ENCODE results near the gene CCDC70.
"Not testable (repeated sequence)": the region's sequence is repeated elsewhere in the genome, so short reads cannot be mapped to it uniquely, and the experiment has no call there.

Gene CCDC70

DNA sequence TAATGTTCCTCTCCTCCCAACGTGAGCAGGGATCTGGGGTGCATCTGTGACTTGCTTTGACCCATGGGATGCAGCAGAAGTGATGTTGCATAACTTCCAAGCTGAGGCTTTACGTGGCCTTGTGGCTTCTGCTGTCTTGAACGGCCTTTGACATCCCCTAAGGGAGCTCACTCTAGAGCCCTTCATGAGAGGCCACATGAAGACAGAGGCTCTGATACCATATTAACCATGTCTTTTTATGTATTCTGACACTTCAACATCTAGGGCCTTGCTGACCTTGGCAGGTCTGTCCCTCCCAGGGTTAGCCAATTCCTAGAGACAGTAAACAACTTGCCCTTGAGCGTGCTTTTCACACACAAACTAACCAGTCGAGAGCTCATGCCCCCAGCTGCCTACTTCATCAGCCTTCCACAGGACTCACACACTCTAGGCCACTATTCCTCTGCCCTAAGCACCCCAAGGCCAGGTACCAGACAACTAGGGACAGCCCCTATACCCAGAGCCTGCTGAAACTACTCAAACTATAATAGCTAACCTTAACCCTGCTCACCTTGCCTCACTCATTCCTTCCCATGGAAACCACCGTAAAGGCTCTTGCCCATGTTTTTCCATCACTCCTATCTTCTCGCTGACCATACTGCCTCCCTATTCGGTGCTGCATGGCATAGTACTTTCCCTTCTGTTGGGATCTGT, 45.4 kb downstream of the CCDC70 start:
- no peak for DNase-seq (ENCODE audit: low read depth in 2 of 2)

DNA sequence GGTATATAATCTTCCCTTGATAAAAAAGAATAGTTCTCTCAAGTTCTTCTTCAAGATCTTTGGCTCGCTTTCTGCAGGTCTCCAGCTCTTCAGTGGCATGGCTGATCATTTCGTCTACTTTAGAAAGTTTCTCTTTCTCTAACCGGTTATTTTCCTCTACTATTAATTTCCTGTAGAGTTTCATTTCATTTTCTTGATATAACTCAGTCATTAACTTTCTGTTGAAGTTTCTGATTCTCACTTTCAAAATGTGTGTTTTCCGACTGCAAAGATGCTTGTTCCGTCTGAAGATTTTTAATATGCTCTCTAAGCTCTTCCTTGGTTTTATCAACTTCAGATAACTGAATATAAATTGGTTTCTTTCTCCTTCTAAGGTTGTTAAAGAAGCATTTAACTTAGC, 47.5 kb downstream of the CCDC70 start:
- DNase-seq (ENCODE audit: low read depth in 2 of 2) = not testable (repeated sequence)

DNA sequence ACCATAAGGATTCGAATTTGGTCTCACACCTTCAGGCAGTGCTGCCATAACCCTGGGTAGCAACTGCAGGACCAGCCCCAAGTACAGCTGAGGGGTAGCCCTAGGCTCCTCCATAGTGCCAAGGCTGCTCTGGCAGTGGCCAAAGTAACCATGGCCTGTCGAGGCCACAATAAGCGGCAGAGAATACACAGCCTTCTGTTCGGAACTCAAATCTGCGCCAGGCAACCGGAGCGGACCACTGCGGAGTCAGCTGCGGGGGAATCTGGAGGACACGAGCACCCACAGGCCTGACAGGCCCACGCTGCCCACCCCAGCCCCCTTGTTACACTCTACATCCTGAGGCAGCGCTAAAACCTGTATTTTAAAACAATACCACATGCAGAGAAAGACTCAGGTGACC, 48.7 kb downstream of the CCDC70 start:
- no peak for DNase-seq (ENCODE audit: low read depth in 2 of 2)

DNA sequence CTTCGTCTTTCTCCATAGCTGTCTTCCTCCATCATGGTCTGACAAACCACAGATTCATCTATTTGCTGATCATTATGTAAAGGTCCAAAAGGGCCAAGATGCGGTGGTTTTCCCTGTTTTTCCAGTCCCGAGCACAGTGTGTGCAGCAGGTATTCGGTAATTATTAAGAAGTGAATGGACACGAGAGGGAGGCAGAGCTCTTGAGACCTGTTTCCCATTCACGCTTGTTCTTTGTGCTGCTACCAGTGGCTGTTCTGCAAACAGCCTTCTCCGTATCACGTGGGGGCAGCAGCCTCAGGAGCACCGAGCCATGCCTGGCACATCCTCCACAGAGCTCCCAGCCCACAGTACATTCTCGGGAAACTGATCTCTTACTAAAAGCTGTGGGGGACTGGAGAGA, 50.3 kb downstream of the CCDC70 start:
- DNase-seq (ENCODE audit: low read depth in 2 of 2) = no peak

DNA sequence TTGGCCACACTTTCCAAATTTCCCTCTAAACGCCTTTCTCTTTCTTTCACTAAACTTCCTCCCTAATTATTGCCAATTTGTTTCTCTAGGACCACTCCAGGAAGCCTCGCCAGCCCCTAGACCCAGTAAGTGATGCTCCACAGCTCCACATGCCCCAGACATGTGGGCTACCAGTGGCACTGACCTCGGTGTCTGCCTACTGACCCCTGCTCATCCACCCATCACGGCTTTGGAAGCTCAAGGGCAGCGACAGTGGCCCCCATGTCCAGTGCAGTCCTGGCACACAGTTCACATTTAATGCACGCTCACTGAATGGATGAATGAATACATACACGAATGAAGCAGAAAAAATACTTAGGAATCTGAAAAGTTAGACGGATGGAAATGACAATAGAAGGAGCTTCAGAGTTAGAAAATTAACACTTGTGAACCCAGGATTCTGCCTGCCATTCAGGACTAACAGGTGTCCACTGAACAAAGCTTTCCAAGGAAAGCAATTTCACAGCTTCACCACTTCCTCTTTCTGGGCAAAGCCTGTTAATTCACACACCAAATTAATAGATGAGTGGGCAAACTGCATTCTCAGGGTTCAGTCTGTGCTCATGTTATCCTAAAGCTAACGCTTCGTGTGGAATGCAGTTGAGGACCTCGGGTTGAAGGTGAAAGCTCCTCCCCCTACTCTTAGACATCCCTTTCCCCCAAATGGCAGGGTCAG, 50.9 kb downstream of the CCDC70 start:
- DNase-seq (ENCODE audit: low read depth in 2 of 2) = no peak

DNA sequence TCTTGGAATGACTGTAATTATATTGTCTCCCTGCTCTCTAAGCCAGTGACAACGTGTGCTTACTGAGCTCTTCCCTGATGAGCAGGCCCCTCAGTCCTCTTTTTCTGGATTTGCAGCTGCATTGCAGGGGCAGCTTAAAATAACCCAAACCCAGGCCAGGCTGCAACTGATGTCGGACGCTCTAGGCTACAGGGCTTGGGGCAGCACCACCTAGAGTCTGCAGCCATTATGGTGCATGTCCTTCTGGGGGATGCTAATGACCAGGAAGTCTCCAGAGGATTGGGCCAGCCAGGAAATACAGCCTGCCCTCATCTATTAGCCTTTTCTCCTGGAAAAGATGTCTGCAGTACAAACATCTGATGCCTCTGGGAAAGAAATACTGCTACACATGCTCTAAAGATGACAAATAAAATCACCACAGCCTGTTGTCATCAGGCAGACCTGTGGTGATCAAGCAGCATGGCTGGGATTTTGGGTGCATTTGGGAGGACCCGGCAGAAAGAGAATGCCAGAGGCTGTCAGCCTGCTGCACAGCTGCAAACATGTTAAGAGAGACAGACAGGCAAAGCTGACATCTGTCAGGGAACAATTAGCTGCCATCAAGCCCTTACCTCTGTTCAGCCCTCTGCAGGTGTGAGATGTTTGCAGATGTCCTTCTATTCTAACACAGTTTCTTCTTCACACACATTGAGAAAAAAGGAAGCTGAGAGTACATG, 51.8 kb downstream of the CCDC70 start:
- DNase-seq (ENCODE audit: low read depth in 2 of 2) = no peak

DNA sequence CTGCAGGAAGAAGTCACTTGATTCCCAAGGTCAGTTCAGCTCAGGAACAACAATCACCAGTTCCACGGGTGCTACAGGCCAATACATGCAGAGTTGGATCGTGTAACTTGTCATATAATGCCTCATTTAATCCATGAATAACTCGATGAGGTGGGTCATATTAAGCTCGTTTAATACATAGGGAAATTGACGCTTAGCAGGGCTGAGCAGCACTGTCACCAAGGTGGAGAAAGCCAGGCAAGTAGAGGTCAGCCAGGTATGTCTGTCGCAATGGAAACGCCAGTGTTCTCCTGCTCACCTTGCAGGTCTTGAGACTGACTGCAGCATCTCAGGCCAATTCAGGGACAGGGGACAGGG, 52.3 kb downstream of the CCDC70 start:
- no peak for DNase-seq (ENCODE audit: low read depth in 2 of 2)

All from stimulated activated CD8-positive, alpha-beta memory T cell treated with anti-CD3 and anti-CD28 coated beads, Interleukin-7, amount 100 ng/mL, for 1 hour (primary cell).